Prostate gland (tissue), 2 donors: ENCODE data around the gene SLC22A14.

Source experiments
- POLR2AphosphoS5 ChIP-seq: sonication (generic); formaldehyde crosslinking; IDR thresholded peaks from one replicate; pipeline ENCODE4 v1.6.1; 2017; ENCODE audit warnings: antibody characterized with exemption
- TF ChIP-seq, protein P1 (sequence below), 4 experiments: fragments of 200-600 bp in 2 of 4; fragments of 450-650 bp in 2 of 4; sonication (generic) in 2 of 4; IDR thresholded peaks; 1 replicate in 3 of 4; 2 replicates in 1 of 4; pipeline ENCODE4 v1.5.1; 2016 to 2019; ENCODE audit warnings: antibody characterized with exemption in 4 of 4, mild to moderate bottlenecking in 2 of 4, moderate library complexity in 2 of 4

DNA sequence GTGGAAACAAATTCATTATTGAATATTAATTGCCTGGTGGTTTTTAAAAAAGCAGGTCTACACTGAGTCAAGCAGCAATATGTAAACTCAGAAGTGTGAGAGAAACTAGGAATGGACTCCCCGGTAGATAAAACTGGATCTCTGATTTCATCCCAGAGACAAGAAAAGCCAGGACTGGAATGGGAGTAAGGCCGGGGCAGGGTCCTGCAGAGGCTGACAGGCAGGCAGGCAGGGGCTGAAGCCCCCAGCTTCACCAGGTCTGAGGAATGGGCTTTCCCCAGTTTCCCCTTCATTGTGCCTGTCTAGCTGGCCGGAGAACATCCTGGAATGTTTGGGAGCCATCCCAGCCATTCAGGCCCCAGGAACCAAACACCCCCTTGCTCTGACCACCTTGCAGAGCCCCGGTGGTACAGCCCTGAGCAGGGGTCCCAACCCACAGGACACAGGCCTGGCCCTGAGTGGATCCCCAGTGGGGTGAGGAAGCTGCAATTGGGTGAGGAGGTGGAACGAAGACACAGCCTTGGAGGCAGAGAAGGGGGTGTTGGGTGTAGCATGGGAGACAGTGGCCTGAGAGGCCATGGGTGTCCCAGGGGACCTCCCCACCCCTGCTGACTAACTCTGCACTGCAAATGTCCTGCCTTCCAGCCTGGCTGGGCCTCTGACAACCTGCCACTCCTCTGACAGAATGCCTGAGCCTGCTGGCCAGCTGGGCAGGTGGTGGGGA is 32.8 kb downstream of the SLC22A14 start:
- TF ChIP-seq POLR2AphosphoS5 = no peak
- TF ChIP-seq, protein P1, sequence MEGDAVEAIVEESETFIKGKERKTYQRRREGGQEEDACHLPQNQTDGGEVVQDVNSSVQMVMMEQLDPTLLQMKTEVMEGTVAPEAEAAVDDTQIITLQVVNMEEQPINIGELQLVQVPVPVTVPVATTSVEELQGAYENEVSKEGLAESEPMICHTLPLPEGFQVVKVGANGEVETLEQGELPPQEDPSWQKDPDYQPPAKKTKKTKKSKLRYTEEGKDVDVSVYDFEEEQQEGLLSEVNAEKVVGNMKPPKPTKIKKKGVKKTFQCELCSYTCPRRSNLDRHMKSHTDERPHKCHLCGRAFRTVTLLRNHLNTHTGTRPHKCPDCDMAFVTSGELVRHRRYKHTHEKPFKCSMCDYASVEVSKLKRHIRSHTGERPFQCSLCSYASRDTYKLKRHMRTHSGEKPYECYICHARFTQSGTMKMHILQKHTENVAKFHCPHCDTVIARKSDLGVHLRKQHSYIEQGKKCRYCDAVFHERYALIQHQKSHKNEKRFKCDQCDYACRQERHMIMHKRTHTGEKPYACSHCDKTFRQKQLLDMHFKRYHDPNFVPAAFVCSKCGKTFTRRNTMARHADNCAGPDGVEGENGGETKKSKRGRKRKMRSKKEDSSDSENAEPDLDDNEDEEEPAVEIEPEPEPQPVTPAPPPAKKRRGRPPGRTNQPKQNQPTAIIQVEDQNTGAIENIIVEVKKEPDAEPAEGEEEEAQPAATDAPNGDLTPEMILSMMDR (IDR thresholded peaks at IDR 0.05) = no peak
